ENCODE measurements around the gene KBTBD4. TPM values are rescaled to one million over a fixed set of nuclear protein-coding genes. Genes with fewer than 3 reads are reported as not detected.

Gene KBTBD4
- total RNA-seq (2021) (42.8 and 44.0 TPM in 2 replicates), Bru-seq, nascent RNA (percentile 80 among the genes with signal in this experiment), BruChase-seq, experiment 1, labeled RNA remaining after a 2-hour chase (percentile 95 among the genes with signal in this experiment), BruChase-seq, experiment 2, labeled RNA remaining after a 6-hour chase (percentile 75 among the genes with signal in this experiment)
- long read RNA-seq, transcript KBTBD4-209 (3 exons, 3,079 nt) = minor isoform, 8 of 135 reads
- long read RNA-seq, transcript KBTBD4-202 (4 exons, 2,372 nt) = major isoform, 88 of 135 reads
- long read RNA-seq, transcript KBTBD4-201 (4 exons, 2,460 nt) = minor isoform, 9 of 135 reads
- long read RNA-seq, partial matches to known transcripts = 1 of 135 reads
- long read RNA-seq, other reads (novel, unspliced or antisense) = 28 of 135 reads

- POLR2A ChIA-PET (ENCODE audit: low non-redundant PET) = interaction anchor here (0.6 kb wide), 1 partner anchor 59 kb away, joined by 4 read pairs; no protein-coding TSS in a partner anchor
- Histone ChIP-seq H3K4me1 (ENCODE audit: insufficient read depth, low read length, poor library complexity, severe bottlenecking) (peaks cover 25% of the 10 kb centered on the region), H3K36me3 (ENCODE audit: insufficient read depth, low read length, poor library complexity, severe bottlenecking) (peaks cover 70% of the 10 kb centered on the region)
These were observed at the start of gene KBTBD4, which contains the start of gene NDUFS3 for GRCh38 chr11:47578524-47579494. TSS of gene KBTBD4 (minus strand) at chr11:47578970. CDS start at chr11:47578951, 19 bp downstream. TSS of gene NDUFS3 (plus strand) at chr11:47579074. CDS start at chr11:47579092, 18 bp downstream.

GRCh38 chr11:47628026-47628425 lies 49.3 kb upstream of the KBTBD4 start:
- TF ChIP-seq CTCF (conservative IDR thresholded peaks at IDR 0.05; ENCODE audit: low read depth, low read length) (no peak), EZH2 (IDR thresholded peaks at IDR 0.05; ENCODE audit: borderline replicate concordance, low read depth, low read length, poor library complexity, severe bottlenecking) (no peak)
- no TSS peak for BruUV-seq (replicated peaks)
- Histone ChIP-seq H3K9me3 (ENCODE audit: low read depth, low read length, poor library complexity, severe bottlenecking) (no peaks in the 10 kb centered on the region), H3K27me3 (replicated peaks; ENCODE audit: insufficient read depth, low read depth, low read length, poor library complexity) (no peaks in the 10 kb centered on the region), H3K36me3 (ENCODE audit: insufficient read depth, low read length, poor library complexity, severe bottlenecking) (peaks cover 88% of the 10 kb centered on the region), H3K4me1 (ENCODE audit: insufficient read depth, low read length, poor library complexity, severe bottlenecking) (no peaks in the 10 kb centered on the region), H3K27ac (ENCODE audit: low read depth, low read length, poor library complexity, severe bottlenecking) (no peak overlapping the region), H3K4me3 (ENCODE audit: low read depth, low read length, poor library complexity, severe bottlenecking) (no peak overlapping the region)
- intact Hi-C loops (cut with micrococcal nuclease; ENCODE audit: unreplicated experiment) = no loop called here
- no peak for DNase-seq (ENCODE audit: low spot score)
- POLR2A ChIA-PET (ENCODE audit: low non-redundant PET) = no interaction called here
- CTCF ChIA-PET = no interaction called here

More at GRCh38 chr11:47578524-47579494, at the start of gene KBTBD4, which contains the start of gene NDUFS3:
- TSS peak; percentile 74 for BruUV-seq (replicated peaks)
- intact Hi-C loops (cut with micrococcal nuclease; ENCODE audit: unreplicated experiment) = no loop called here
- H3K9me3 ChIP-seq (ENCODE audit: low read depth, low read length, poor library complexity, severe bottlenecking) = no peaks in the 10 kb centered on the region
- peak within 1 kb of the TSS; percentile 69 for H3K4me3 ChIP-seq (ENCODE audit: low read depth, low read length, poor library complexity, severe bottlenecking)
- H3K27ac ChIP-seq (ENCODE audit: low read depth, low read length, poor library complexity, severe bottlenecking) = peak within 1 kb of the TSS; percentile 89
- CTCF ChIA-PET = no interaction called here
- H3K27me3 ChIP-seq (replicated peaks; ENCODE audit: insufficient read depth, low read depth, low read length, poor library complexity) = no peaks in the 10 kb centered on the region
- peak; percentile 98 for DNase-seq (ENCODE audit: low spot score)
- TF ChIP-seq EZH2 (IDR thresholded peaks at IDR 0.05; ENCODE audit: borderline replicate concordance, low read depth, low read length, poor library complexity, severe bottlenecking) = no peak

GRCh38 chr11:47626234-47626633 lies 47.5 kb upstream of the KBTBD4 start:
- no peak for DNase-seq (ENCODE audit: low spot score)
- Histone ChIP-seq H3K27ac (ENCODE audit: low read depth, low read length, poor library complexity, severe bottlenecking) (no peak overlapping the region), H3K4me1 (ENCODE audit: insufficient read depth, low read length, poor library complexity, severe bottlenecking) (no peaks in the 10 kb centered on the region), H3K4me3 (ENCODE audit: low read depth, low read length, poor library complexity, severe bottlenecking) (no peak overlapping the region), H3K27me3 (replicated peaks; ENCODE audit: insufficient read depth, low read depth, low read length, poor library complexity) (no peaks in the 10 kb centered on the region), H3K36me3 (ENCODE audit: insufficient read depth, low read length, poor library complexity, severe bottlenecking) (peaks cover 94% of the 10 kb centered on the region), H3K9me3 (ENCODE audit: low read depth, low read length, poor library complexity, severe bottlenecking) (no peaks in the 10 kb centered on the region)
- intact Hi-C loops (cut with micrococcal nuclease; ENCODE audit: unreplicated experiment) = no loop called here
- TF ChIP-seq CTCF (conservative IDR thresholded peaks at IDR 0.05; ENCODE audit: low read depth, low read length) = no peak
- no peak for TF ChIP-seq EZH2 (IDR thresholded peaks at IDR 0.05; ENCODE audit: borderline replicate concordance, low read depth, low read length, poor library complexity, severe bottlenecking)
- ChIA-PET POLR2A (ENCODE audit: low non-redundant PET) (interaction anchor here (0.6 to 1.1 kb wide), 2 partner anchors 21 to 31 kb away, joined by 3 to 4 read pairs; no protein-coding TSS in a partner anchor), CTCF (no interaction called here)
- BruUV-seq (replicated peaks) = no TSS peak

All from A673 (cell line).